ENCODE data around the gene BTD.

GRCh38 chr3:15591242-15591641 lies 10.3 kb upstream of the BTD start:
- TF ChIP-seq POLR2A (IDR thresholded peaks at IDR 0.05), result no peak
- TF ChIP-seq, protein P1, sequence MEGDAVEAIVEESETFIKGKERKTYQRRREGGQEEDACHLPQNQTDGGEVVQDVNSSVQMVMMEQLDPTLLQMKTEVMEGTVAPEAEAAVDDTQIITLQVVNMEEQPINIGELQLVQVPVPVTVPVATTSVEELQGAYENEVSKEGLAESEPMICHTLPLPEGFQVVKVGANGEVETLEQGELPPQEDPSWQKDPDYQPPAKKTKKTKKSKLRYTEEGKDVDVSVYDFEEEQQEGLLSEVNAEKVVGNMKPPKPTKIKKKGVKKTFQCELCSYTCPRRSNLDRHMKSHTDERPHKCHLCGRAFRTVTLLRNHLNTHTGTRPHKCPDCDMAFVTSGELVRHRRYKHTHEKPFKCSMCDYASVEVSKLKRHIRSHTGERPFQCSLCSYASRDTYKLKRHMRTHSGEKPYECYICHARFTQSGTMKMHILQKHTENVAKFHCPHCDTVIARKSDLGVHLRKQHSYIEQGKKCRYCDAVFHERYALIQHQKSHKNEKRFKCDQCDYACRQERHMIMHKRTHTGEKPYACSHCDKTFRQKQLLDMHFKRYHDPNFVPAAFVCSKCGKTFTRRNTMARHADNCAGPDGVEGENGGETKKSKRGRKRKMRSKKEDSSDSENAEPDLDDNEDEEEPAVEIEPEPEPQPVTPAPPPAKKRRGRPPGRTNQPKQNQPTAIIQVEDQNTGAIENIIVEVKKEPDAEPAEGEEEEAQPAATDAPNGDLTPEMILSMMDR (IDR thresholded peaks at IDR 0.05 in 4 of 5, conservative IDR thresholded peaks at IDR 0.05 in 1 of 5), result no peak

Measured in gastrocnemius medialis (tissue), 4 donors.